OCI-LY1 (cell line): Measurements from ENCODE around the gene MAT1A.
"Not testable (repeated sequence)": the region's sequence is repeated elsewhere in the genome, so short reads cannot be mapped to it uniquely, and the experiment has no call there.

Experiments
- H2AFZ ChIP-seq: fragments of 200-600 bp; sonication (generic), shearing (Covaris generic); 2 replicates; pipeline ENCODE4 v1.6.0; 2014; ENCODE audit warnings: antibody characterized with exemption, mild to moderate bottlenecking, low read length
- H3F3A ChIP-seq: fragments of 200-600 bp; sonication (generic), shearing (Covaris generic); 2 replicates; pipeline ENCODE4 v1.6.0; 2014; ENCODE audit warnings: mild to moderate bottlenecking, antibody characterized with exemption, low read length, moderate library complexity; ENCODE audit not compliant: insufficient read depth
- H3K27ac ChIP-seq: fragments of 200-600 bp; sonication (generic); 2 replicates; pipeline ENCODE4 v1.5.1; 2014; ENCODE audit warnings: low read length, mixed run types, mild to moderate bottlenecking, low read depth; ENCODE audit not compliant: poor library complexity, severe bottlenecking
- H3K27me3 ChIP-seq: fragments of 200-600 bp; sonication (generic); 2 replicates; pipeline ENCODE4 v1.6.0; 2014; ENCODE audit warnings: antibody characterized with exemption, mild to moderate bottlenecking, low read length, moderate library complexity; ENCODE audit not compliant: insufficient read depth
- H3K36me3 ChIP-seq: fragments of 200-600 bp; sonication (generic); 2 replicates; pipeline ENCODE4 v1.6.1; 2014; ENCODE audit warnings: mild to moderate bottlenecking, antibody characterized with exemption, low read length, moderate library complexity, mixed read lengths; ENCODE audit not compliant: insufficient read depth
- H3K4me1 ChIP-seq: fragments of 200-600 bp; sonication (generic); 2 replicates; pipeline ENCODE4 v1.5.1; 2014; ENCODE audit warnings: mild to moderate bottlenecking, low read length, moderate library complexity; ENCODE audit not compliant: insufficient read depth, severe bottlenecking
- H3K4me2 ChIP-seq: fragments of 200-600 bp; sonication (generic), shearing (Covaris generic); 2 replicates; pipeline ENCODE4 v1.6.1; 2014; ENCODE audit warnings: low read length
- H3K4me3 ChIP-seq: fragments of 200-600 bp; sonication (generic); 2 replicates; pipeline ENCODE4 v1.5.1; 2014; ENCODE audit warnings: low read length, low read depth, mild to moderate bottlenecking, mixed read lengths; ENCODE audit not compliant: poor library complexity, severe bottlenecking
- H3K79me2 ChIP-seq: fragments of 200-600 bp; shearing (Covaris generic); 2 replicates; pipeline ENCODE4 v1.6.1; 2016; ENCODE audit warnings: mixed run types, low read length, mixed read lengths; ENCODE audit not compliant: insufficient read depth
- H3K9ac ChIP-seq: fragments of 200-600 bp; sonication (generic), shearing (Covaris generic); 2 replicates; pipeline ENCODE4 v1.6.1; 2014; ENCODE audit warnings: mild to moderate bottlenecking, low read length, mixed read lengths
- H3K9me2 ChIP-seq: fragments of 200-600 bp; sonication (generic), shearing (Covaris generic); 2 replicates; pipeline ENCODE4 v1.6.1; 2014; ENCODE audit warnings: low read depth, mild to moderate bottlenecking, low read length, mixed read lengths
- H3K9me3 ChIP-seq: fragments of 200-600 bp; shearing (Covaris generic); 2 replicates; pipeline ENCODE4 v1.6.1; 2014; ENCODE audit warnings: low read length, mixed read lengths
- H4K20me1 ChIP-seq: fragments of 200-600 bp; sonication (generic), shearing (Covaris generic); 2 replicates; pipeline ENCODE4 v1.6.0; 2016; ENCODE audit warnings: mild to moderate bottlenecking, low read length; ENCODE audit not compliant: insufficient read depth
- EZH2 ChIP-seq: fragments of 200-600 bp; sonication (generic), shearing (Covaris generic); IDR thresholded peaks from 2 replicates; pipeline ENCODE4 v1.8.0; 2017; ENCODE audit warnings: borderline replicate concordance, mixed run types, mild to moderate bottlenecking, antibody characterized with exemption, low read length, moderate library complexity, mixed read lengths
- TF ChIP-seq, protein P1 (sequence below): fragments of 200-600 bp; sonication (generic), shearing (Covaris generic); IDR thresholded peaks from 2 replicates; pipeline ENCODE4 v1.5.1; 2017; ENCODE audit warnings: mild to moderate bottlenecking, antibody characterized with exemption, low read length, moderate library complexity, mixed read lengths

The MAT1A gene

DNA sequence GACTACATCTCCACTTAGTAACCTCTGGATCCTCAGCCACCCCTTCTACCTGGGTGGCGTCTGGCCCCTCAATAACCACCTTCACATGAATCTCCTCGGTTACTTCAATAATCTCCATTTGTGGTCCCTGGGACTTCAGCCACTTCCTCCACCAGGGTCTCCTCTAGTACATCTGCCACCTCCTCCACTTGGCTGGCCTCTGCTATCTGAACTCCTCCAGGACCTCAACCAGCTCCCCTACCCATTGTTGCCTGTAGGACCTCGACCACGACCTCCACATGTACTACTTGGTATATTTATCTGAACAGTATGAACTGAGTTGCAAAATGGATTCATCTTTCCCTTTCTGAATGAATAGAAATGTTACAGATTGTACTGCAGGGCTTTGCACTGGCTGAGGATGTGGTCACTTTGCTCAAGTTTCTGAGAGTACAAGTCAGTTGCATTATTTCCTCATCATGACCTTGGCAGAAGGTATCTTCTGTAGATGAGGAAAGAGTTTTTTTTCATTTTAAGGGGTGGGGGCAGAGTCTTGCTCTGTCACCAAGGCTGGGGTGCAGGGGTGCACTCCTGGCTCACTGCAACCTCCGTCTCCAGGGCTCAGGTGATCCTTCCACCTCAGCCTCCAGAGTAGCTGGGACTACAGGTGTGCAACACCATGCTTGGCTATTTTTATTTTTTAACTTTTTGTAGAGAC is 36.0 kb downstream of the MAT1A start:
- no peaks in the 10 kb centered on the region for H3K79me2 ChIP-seq
- H3K9me2 ChIP-seq: no peaks in the 10 kb centered on the region
- H3K4me2 ChIP-seq: no peak overlapping the region

DNA sequence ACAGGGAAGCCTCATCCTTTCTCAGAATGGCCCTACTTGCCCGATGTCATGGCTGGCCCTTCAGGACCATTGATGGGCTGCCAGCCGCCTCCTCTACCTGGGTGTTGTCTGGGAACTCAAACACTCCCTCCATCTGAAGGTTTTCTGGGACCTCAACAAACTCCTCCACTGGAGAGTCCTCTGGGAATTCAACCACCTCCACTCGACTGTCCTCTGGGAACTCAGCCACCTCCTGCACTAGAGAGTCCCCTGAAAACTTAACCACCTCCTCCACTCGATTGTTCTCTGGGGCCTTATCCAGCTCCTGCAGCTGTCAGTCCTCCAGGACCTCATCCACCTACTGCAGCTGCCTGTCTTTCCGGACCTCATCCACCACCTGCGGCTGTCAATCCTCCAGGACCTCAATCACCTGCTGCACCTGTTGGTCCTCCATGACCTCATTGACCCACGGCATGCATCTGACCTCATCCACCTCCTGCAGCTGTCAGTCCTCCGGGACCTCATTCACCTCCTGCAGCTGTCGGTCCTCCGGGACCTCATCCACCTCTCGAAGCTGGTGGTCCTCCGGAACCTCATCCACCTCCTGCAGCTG is 37.1 kb downstream of the MAT1A start:
- Histone ChIP-seq H3K27ac (no peak overlapping the region), H4K20me1 (no peaks in the 10 kb centered on the region), H3K36me3 (no peaks in the 10 kb centered on the region), H3K4me3 (no peak overlapping the region), H3K9me2 (no peaks in the 10 kb centered on the region), H3K27me3 (no peaks in the 10 kb centered on the region), H2AFZ (no peak overlapping the region), H3F3A (no peaks in the 10 kb centered on the region), H3K4me1 (no peaks in the 10 kb centered on the region), H3K79me2 (no peaks in the 10 kb centered on the region), H3K9me3 (no peaks in the 10 kb centered on the region), H3K4me2 (no peak overlapping the region), H3K9ac (no peak overlapping the region)
- TF ChIP-seq, protein P1, sequence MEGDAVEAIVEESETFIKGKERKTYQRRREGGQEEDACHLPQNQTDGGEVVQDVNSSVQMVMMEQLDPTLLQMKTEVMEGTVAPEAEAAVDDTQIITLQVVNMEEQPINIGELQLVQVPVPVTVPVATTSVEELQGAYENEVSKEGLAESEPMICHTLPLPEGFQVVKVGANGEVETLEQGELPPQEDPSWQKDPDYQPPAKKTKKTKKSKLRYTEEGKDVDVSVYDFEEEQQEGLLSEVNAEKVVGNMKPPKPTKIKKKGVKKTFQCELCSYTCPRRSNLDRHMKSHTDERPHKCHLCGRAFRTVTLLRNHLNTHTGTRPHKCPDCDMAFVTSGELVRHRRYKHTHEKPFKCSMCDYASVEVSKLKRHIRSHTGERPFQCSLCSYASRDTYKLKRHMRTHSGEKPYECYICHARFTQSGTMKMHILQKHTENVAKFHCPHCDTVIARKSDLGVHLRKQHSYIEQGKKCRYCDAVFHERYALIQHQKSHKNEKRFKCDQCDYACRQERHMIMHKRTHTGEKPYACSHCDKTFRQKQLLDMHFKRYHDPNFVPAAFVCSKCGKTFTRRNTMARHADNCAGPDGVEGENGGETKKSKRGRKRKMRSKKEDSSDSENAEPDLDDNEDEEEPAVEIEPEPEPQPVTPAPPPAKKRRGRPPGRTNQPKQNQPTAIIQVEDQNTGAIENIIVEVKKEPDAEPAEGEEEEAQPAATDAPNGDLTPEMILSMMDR: no peak
- TF ChIP-seq EZH2: no peak

More for the DNA sequence above, 36.0 kb downstream of the MAT1A start:
- Histone ChIP-seq H3K4me3 (no peak overlapping the region), H3K4me1 (no peaks in the 10 kb centered on the region), H3K27me3 (no peaks in the 10 kb centered on the region), H3K9ac (no peak overlapping the region), H3F3A (no peaks in the 10 kb centered on the region), H3K36me3 (no peaks in the 10 kb centered on the region), H2AFZ (no peak overlapping the region), H4K20me1 (no peaks in the 10 kb centered on the region), H3K27ac (no peak overlapping the region), H3K9me3 (no peaks in the 10 kb centered on the region)
- TF ChIP-seq EZH2: no peak
- TF ChIP-seq, protein P1: no peak

DNA sequence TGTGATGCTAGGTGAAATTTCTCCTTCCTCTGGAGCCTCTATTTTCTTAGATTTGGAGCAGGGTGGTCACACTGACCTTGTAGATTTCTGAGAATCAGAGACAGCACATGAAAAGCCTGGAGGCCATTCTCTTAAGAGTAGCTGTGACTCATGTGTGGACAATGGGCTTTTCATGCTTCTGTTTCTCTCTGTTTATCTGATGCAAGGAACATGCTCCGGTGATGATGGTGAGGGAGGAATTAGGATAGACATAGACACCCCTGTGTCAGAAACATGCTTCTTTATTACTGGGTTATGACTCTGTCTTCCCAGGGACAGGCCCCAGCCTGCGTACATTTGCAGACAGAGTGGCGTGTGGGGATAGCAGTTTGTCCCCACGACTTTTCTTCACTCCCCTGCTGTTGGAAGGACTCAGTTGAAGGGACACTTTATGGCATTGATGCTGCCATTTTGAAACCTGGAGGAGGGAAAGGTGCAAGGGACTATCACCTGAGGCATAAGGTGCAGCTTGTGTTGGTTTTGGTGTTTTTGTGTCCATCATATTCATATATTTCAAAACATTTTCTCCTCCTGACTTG is 37.7 kb downstream of the MAT1A start:
- not testable (repeated sequence) for H3F3A ChIP-seq, H3K27me3 ChIP-seq, H4K20me1 ChIP-seq, H3K4me2 ChIP-seq, H3K79me2 ChIP-seq, H3K27ac ChIP-seq, H3K9ac ChIP-seq, H3K9me2 ChIP-seq, H2AFZ ChIP-seq, H3K4me1 ChIP-seq, H3K9me3 ChIP-seq, H3K4me3 ChIP-seq, H3K36me3 ChIP-seq

DNA sequence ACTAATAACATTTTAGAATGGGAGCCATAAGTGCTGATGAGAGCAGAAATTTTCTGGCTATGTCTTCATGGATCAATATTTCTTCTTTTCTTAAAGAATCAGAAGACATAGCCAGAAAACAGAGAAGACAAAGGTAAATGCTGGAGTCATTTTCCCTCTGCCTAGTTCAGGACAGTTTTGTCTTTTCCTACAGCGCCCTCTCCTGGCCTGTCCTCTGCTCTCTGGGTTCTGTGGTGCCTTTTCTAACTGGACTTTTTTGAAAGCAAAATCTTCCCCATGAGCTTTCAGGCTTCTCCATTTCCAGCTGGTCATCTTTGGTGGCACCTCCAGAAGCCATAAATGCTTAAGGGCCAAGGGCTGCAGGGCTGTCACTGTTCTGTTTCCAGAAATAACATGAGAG is 39.1 kb downstream of the MAT1A start:
- H3K9ac ChIP-seq, H3K79me2 ChIP-seq, H3K4me3 ChIP-seq, H3K4me1 ChIP-seq, H3K9me3 ChIP-seq, H3K27ac ChIP-seq, H3K9me2 ChIP-seq, H2AFZ ChIP-seq, H3F3A ChIP-seq, H3K36me3 ChIP-seq, H3K4me2 ChIP-seq, H3K27me3 ChIP-seq, H4K20me1 ChIP-seq: not testable (repeated sequence)

DNA sequence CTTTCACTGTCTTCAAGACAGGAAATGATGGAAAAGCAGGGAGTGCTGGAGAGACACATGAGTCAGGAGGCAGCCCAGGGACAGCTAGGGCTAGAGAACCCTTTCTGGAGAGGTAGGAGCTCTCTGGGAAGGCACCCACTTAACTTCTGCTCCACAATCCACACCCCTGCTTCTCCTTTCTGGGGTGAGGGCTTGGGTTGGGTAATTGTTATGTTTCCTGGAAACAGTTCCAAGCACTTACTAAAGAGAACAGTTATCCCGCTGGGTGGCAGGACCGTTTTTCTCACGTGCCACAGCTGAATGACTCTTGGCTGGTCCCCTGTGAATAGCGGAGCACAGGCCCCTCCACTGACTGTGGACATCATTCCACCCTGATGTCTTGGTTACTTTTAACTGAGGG is 39.6 kb downstream of the MAT1A start:
- not testable (repeated sequence) for H3K4me3 ChIP-seq

DNA sequence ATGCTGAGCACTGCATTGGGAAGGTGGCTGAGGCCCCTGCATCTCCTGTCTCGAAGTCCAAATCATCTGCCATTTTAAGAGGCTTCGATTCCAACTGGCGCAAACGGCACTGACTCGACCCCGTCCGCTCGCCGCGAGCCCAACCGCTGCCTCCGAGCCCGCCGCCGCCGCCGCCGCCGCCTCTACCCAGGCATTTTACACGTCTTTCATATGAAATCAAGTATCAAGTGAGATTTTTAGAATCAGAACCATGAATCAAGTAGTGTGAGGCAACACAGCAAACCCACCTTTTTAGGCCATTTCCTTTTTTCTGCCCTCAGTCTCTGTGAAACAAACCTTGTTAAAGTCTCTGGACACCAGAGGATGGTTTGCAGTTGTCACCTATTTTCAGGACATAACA is 41.8 kb downstream of the MAT1A start:
- H4K20me1 ChIP-seq, H3K36me3 ChIP-seq, H3K27me3 ChIP-seq: not testable (repeated sequence)

More for the DNA sequence above, 39.6 kb downstream of the MAT1A start:
- not testable (repeated sequence) for H3K9me2 ChIP-seq, H4K20me1 ChIP-seq, H3K79me2 ChIP-seq, H3K9me3 ChIP-seq, H3K36me3 ChIP-seq, H3K27me3 ChIP-seq, H2AFZ ChIP-seq, H3F3A ChIP-seq, H3K27ac ChIP-seq, H3K4me2 ChIP-seq, H3K9ac ChIP-seq, H3K4me1 ChIP-seq

More for the DNA sequence above, 41.8 kb downstream of the MAT1A start:
- H3K4me3 ChIP-seq, H3K9me3 ChIP-seq, H3F3A ChIP-seq, H3K4me2 ChIP-seq, H3K27ac ChIP-seq, H3K79me2 ChIP-seq, H3K4me1 ChIP-seq, H3K9me2 ChIP-seq, H2AFZ ChIP-seq, H3K9ac ChIP-seq: not testable (repeated sequence)
